T1000 (cell line): ENCODE measurements around the gene NUP210.

Source experiments
- DNase-seq: peaks from one replicate; lab custom pipeline; 2025; ENCODE audit warnings: mixed read lengths; lab: John Stamatoyannopoulos, UW

Gene NUP210

DNA sequence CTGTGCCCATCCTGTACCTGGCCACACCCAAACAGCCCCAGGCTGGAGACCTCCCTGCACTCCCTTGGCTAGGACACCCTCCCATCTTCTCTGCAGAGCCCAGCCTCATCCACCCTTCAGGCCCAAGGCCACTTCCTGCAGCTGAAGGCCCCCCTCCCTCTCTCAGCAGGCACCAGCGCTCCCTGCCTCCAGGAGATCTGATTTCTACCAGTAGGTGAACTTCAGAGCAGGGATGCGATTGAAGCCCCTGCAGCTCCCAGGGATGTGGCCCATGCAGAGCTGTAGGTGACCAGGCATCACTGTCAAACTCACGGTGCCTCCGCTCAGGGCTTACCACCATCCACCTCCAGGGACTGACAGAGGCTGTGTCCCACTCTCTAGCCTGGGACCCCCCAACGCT is 96.3 kb downstream of the NUP210 start:
- DNase-seq = no peak

- DNase-seq = no peak
These were observed 97.8 kb downstream of the NUP210 start for GRCh38 chr3:13322324-13322723.

DNA sequence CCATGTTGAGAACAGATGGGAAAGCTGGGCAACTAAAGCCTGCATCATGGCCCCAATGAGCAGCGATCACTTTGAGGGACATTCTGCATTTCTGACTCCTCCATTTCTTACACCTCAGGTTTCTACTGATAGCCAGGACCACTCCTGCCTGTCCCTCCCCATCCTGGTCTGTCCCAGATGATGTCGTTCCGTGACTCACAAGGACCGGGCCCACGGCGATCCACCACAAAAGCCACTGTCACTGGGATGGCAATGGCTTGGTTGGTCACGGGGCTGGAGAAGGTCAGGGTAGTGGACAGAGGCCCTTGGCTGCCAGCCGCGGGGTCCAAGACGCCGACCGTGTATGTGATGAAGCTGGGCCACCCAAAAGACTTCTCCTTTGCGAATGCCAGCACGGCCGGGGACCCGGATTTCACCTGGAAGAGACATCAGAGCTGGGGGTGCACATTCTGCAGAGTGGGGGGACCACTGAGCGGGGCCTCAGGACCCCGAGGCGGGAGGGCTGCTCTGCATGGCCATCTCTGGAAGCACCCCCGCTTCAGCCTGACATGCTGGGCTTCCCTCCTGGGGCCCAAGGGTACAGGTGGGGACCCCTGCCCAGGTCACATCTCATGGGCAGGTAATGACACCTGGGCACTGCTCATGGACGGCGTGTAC is 100.4 kb downstream of the NUP210 start:
- no peak for DNase-seq

- DNase-seq = no peak
These were observed 101.3 kb downstream of the NUP210 start for GRCh38 chr3:13318626-13319470.

GRCh38 chr3:13317596-13318320 is 102.4 kb downstream of the NUP210 start:
- DNase-seq = no peak

GRCh38 chr3:13316603-13317002 is 103.5 kb downstream of the NUP210 start:
- no peak for DNase-seq

- DNase-seq = no peak
These were observed 105.2 kb downstream of the NUP210 start for GRCh38 chr3:13314877-13315276.

GRCh38 chr3:13313813-13314212 is 106.3 kb downstream of the NUP210 start:
- no peak for DNase-seq

DNA sequence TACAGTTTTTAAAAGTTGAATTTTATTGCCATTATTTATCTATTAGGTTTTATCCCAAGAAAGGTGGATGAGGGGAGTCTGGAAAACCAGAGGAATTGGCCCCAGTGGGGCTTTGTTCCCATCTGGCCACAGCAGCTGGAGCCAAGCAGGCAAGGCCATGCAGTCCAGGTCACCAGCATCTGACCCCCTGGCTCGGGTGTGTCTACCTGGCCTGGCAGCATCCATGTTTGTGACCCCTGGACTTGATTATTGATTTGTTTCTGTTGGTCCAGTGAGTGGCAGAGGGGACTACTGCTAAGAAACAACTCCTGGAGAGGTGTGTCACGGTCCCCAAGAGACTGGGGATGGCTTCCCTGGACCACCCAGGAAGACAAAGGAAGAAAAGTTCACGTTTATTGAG is 111.1 kb downstream of the NUP210 start:
- no peak for DNase-seq

- no peak for DNase-seq
These were observed 111.7 kb downstream of the NUP210 start for GRCh38 chr3:13308380-13308801.

GRCh38 chr3:13307041-13307440 is 113.1 kb downstream of the NUP210 start:
- no peak for DNase-seq

- no peak for DNase-seq
These were observed 114.5 kb downstream of the NUP210 start for GRCh38 chr3:13305623-13306022.

DNA sequence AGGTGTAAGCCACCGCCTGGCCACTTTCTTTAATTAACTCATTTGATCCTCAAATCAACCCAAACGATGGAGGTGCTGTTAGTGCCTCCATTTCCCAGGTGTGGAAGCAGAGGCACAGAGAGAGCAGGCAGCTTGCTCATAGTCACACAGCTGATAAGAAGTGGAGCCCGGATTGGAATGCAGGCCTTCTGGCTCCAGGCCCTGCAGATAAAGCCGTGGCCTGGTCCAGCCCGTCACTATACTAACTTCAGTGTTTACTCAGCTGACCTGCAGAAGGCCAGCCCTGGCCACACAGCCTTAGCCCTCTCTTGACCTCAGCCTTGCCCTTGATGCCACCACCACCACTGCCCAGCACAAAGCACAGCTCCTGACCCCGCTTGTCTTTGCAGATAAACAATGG is 116.7 kb downstream of the NUP210 start:
- DNase-seq = no peak

- DNase-seq = no peak
These were observed 118.7 kb downstream of the NUP210 start for GRCh38 chr3:13301286-13301987.

DNA sequence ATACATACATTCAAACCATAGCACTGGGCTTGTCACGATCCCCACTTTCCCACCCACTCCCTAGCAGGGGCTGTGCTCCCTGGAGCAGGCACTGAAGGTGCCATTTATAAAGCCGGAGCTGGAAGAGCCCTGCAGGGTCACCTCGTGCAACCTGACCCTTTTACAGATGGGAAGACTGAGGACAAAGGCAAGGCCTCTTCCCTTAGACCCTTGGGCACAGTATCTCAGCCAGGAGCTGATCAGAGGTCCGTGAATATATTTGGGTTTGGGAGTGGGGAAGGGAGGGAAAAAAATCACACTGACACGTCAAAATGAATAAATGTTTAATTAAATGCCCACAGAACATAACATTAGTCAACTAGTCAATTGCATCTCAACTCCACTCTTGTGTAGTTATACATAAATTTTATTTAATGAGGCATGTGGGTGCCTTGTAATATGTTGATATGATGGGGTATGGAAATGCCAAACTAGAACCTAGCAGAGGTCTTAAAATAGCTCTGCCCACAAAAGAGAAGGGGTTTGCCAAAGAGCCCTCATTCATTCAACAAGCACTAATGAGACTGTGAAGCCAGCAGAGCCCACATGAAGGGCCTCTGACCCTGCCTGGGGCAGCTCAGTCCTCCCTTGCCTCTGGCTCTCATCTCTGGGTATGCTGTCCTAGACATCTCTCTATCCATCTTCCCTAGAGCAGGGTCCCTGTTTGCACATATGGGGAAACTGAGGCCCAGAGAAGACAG is 119.4 kb downstream of the NUP210 start:
- no peak for DNase-seq

DNA sequence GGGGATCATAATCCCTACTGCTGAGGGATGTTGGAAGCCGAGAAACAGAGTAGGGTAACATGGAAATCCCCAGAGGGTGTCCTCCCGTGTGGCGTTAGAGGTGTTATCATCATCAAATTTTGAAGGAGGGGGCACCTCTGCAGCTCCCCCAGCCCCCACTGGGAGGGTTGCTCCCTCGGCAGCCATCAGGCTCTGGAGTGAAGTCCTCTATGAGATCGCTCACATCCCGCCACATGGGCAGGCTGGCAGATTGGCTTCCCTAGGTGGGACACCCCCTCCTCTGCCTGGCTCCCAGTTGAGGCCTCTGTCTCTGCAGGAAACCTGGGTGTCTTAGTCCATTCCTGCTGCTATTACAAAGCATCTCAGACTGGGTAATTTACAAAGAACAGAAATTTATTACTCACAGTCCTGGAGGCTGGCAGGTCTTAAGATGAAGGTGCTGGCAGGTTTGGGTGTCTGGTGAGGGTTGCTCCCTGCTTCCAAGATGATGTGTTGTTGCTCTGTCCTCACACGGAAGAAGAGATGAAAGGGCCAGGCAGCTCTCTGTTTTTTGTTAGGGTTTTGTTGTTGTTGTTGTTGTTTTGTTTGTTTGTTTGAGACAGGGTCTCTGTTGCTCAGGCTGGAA is 120.5 kb downstream of the NUP210 start:
- DNase-seq = no peak

- no peak for DNase-seq
These were observed 123.5 kb downstream of the NUP210 start for GRCh38 chr3:13296662-13297061.

- no peak for DNase-seq
These were observed 125.4 kb downstream of the NUP210 start for GRCh38 chr3:13294442-13295351.

GRCh38 chr3:13292375-13292774 is 127.7 kb downstream of the NUP210 start:
- no peak for DNase-seq

DNA sequence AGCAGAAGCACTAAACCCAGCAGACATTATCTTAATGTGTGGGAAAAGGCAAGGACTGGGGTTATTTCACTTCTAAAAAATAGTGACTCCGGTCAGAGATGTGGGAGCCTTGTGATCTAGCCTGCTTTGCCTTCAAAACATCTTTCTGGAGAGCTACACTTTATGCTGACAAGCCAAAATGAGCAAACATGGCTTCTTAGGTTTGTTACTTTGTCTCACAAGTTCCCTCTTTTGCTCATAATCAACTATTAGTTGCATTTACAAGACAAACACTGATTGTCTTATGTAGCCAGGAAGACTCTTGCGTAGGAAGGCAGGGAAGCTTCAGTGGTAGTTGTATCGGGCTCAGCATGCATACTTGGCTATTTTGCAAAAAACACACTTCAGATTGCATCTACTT is 129.2 kb downstream of the NUP210 start:
- no peak for DNase-seq
